Measurements from ENCODE around the gene CPA5.

The CPA5 gene

GRCh38 chr7:130379921-130380860 is 35.6 kb downstream of the CPA5 start, which contains the start of gene CPA1:
TSS of gene CPA1 (plus strand) at chr7:130380494. CDS start at chr7:130380521, 27 bp downstream.
- no peak for DNase-seq

- no peak for DNase-seq
Observed at GRCh38 chr7:130380861-130381455, 36.3 kb downstream of the CPA5 start.

GRCh38 chr7:130381468-130382312 is 37.1 kb downstream of the CPA5 start:
- DNase-seq, result no peak

GRCh38 chr7:130383187-130383980 is 38.8 kb downstream of the CPA5 start:
- no peak for DNase-seq

GRCh38 chr7:130384371-130384801 is 39.8 kb downstream of the CPA5 start:
- no peak for DNase-seq

GRCh38 chr7:130384841-130385599 is 40.4 kb downstream of the CPA5 start:
- no peak for DNase-seq

GRCh38 chr7:130385600-130386066 is 41.0 kb downstream of the CPA5 start:
- no peak for DNase-seq

GRCh38 chr7:130386876-130387275 is 42.3 kb downstream of the CPA5 start:
- no peak for DNase-seq

- DNase-seq, result no peak
Observed at GRCh38 chr7:130387306-130387627, 42.7 kb downstream of the CPA5 start.

GRCh38 chr7:130387628-130388403 is 43.2 kb downstream of the CPA5 start:
- no peak for DNase-seq

GRCh38 chr7:130388671-130389070 is 44.1 kb downstream of the CPA5 start:
- no peak for DNase-seq

- no peak for DNase-seq
Observed at GRCh38 chr7:130390486-130390885, 45.9 kb downstream of the CPA5 start.

GRCh38 chr7:130393101-130393561 is 48.5 kb downstream of the CPA5 start:
- no peak for DNase-seq

- no peak for DNase-seq
Observed at GRCh38 chr7:130393841-130394411, 49.3 kb downstream of the CPA5 start.

GRCh38 chr7:130394421-130395195 is 50.0 kb downstream of the CPA5 start:
- DNase-seq, result peak; percentile 48

- DNase-seq, result no peak
Observed at GRCh38 chr7:130395421-130395820, 50.8 kb downstream of the CPA5 start.

GRCh38 chr7:130396109-130396508 is 51.5 kb downstream of the CPA5 start:
- no peak for DNase-seq

GRCh38 chr7:130397051-130397757 is 52.6 kb downstream of the CPA5 start:
- no peak for DNase-seq

- DNase-seq, result no peak
Observed at GRCh38 chr7:130397758-130398073, 53.1 kb downstream of the CPA5 start.
